HG03575 (cell line): Measurements from ENCODE around the gene CSE1L.
"Not testable (repeated sequence)": the region's sequence is repeated elsewhere in the genome, so short reads cannot be mapped to it uniquely, and the experiment has no call there.

ENCODE experiments used
- ATAC-seq: cut with Tn5 transposase; IDR thresholded peaks from one replicate; pipeline ENCODE4 v1.9.1; 2021; ENCODE audit not compliant: unreplicated experiment, insufficient number of reproducible peaks, low FRiP score; ENCODE audit errors: extremely low read depth

Gene CSE1L

DNA sequence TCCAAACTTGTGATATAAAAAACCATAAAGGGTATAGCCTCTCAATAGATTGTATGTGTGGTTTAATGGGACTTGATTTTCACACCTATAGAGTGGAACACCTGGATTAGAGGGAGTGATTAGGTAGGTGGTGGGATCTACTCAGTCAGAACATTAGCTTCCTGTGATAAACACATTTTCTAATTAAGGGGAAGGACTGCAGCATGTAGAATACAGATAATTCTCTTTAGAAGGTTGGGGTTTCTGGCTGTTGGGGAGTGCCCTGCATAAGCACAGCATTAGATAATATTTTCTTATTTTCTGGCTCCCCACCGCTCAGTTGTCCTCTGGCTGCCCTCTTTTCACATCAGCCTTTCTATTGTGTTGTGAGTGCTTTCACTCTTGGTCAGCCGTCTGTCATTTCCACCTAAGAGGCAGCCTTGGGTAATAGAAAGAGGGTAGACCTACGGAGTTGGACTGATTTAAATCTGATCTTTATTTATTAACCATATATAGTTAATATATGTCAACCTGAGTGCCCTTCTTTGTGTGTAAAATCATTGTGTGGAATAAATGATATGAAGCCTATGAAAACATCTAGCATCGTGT is 8.0 kb downstream of the CSE1L start:
- ATAC-seq: no peak

DNA sequence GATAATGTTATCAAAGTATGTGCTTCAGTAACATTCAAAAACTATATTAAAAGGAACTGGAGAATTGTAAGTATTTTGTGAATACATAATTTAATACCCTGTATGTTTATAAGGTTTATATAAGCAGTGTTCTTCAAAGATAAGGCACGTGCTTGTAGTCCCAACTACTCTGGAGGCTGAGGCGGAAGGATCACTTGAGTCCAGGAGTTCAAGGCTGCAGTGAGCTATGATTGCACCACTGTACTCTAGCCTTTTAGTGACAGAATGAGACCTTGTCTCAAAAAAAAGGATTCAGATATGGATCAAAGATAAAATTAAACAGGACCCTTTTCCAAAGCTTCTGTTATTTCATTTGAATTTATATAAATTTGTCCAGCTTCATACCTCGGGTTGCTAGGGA is 17.2 kb downstream of the CSE1L start:
- ATAC-seq: no peak

DNA sequence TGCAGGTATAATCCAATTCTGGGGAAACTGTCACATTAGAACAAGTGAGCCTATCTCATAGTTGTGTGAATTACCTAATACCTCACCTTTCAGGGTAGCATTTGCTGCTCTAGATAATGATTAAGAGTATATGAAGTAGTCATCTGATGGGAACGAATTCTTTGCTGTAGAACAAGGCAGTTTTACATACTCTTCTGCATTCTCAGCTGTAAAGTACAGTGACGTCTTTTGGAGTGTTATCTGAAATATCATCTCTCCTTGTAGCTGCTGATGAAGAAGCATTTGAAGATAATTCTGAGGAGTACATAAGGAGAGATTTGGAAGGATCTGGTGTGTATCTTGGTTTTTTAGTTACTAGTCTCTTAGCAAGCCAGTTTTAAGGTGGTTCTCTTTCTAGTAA is 28.4 kb downstream of the CSE1L start:
- no peak for ATAC-seq

DNA sequence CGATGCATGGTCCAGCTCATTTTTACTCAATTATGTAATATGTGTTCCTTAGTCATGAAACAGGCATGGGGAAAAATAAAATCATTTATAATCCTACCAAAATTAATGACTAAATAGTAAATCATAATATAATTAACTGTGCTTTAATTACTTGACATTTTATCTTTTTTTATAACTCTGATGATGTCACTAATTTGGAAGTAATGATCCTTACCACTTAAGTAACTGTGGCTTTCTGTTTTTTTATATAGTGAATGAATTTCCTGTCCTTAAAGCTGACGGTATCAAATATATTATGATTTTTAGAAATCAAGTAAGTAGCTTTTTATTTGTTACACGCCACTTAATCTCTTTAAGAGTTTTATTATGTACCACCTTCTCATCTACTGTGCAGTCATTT is 32.2 kb downstream of the CSE1L start:
- ATAC-seq: no peak

DNA sequence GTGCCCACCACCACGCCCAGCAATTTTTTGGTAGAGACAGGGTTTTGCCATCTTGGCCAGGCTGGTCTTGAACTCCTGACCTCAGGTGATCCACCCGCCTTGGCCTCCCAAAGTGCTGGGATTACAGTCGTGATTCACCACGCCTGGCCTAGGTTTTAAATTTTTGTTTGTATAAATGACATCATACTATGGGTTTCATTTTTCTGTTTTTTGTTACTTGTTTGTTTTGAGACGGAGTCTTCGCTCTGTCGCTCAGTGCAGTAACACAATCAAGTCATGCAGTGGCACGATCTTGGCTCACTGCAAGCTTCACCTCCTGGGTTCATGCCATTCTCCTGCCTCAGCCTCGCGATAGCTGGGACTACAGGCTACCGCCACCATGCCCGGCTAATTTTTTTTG is 36.2 kb downstream of the CSE1L start:
- not testable (repeated sequence) for ATAC-seq

DNA sequence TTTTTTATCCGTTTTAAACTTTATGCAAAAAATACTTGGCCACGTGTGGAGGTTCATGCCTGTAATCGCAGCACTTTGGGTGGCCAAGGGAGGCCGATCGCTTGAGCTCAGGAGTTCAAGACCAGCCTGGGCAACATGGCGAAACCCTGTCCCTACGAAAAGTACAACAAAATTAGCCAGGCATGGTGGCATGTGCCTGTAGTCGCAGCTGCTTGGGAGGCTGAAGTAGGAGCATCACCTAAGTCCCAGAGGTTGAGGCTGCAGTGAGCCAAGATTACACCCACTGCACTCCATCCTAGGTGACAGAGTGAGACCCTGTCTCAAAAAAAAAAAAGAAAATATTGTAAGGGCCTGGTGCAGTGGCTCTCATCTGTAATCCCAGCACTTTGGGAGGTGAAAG is 45.0 kb downstream of the CSE1L start:
- ATAC-seq: no peak

DNA sequence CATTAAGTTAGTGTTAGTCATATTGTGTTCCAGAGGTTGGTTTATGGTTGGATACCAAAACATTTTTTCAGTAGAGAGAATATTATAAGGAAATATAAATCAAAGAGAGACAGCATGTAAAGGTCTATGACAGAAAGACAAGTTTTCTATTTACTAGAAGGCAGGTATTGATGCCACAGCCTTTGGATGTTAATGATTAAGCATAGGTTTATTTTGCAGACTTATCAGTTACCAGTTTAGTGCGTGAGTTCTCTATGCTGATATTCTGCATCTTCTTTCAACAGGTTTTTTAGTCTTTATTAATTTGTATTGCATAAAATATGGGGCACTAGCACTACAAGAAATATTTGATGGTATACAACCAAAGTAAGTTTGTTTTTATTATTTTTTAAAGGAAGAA is 45.6 kb downstream of the CSE1L start:
- no peak for ATAC-seq

DNA sequence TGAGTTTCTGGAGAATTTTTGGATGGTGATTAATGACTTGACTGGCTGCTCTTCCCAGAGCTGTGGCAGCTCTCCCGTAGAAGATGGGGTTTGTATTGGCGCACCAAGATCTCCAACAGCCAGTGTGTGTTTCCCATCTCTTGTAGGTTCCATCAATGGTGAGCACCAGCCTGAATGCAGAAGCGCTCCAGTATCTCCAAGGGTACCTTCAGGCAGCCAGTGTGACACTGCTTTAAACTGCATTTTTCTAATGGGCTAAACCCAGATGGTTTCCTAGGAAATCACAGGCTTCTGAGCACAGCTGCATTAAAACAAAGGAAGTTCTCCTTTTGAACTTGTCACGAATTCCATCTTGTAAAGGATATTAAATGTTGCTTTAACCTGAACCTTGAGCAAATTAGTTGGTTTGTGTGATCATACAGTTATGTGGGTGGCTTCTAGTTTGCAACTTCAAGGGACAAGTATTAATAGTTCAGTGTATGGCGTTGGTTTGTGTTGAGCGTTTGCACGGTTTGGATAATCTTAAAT is 50.2 kb downstream of the CSE1L start:
- no peak for ATAC-seq

DNA sequence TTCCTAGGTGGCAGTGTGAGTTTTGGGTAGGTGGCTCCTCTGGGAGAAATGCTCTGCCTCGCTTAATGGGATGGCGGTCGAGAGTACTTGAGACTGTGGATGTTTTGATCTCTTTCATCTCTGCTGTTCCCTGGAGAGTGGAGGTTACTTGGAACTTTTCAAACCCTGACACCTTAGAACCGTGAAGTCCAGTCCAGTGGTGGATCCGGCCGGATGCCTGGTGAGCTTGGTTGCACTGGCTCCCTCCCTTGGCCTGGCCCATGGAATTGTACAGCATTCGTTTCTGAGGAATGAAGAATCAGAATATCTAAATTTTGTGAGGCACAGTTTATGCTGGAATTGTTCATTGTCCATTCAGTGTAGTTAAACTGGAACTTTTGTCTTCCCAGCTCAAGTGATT is 51.0 kb downstream of the CSE1L start:
- no peak for ATAC-seq

DNA sequence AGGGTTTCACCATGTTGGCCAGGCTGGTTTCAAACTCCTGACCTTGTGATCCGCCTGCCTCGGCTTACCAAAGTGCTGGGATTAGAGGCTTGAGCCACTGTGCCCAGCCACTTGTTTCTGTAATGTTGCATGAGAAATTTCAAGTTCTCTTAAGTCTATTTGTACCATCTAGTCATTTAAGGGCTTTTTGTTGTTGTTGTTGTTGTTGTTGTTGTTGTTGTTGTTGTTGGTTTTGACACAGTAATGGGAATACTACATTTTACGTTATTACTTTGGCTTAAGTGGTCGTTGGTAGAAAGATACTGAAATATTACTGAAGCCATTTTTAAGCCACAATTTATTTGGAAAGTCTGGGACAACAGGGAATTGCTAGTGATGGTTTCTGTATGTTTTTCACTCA is 52.0 kb downstream of the CSE1L start:
- no peak for ATAC-seq

DNA sequence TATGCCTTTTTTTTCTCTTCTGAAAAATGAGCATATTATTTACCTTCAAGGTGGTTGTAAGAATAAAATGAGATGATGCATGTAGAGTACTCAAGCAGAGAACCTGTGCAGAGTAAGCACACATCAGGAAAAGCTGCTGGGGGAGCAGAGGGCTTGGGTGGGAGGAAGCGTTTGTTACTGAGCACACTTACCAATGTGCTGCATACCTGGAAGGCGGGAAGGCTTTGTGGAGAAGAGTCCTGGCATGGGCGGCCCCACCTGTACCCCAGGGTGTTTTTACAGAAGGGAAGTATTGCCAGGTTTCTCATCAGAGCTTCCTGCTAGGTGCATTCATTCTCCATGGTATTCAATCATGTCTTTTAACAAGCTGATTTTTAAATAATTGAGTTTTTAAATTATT is 52.9 kb downstream of the CSE1L start:
- ATAC-seq: no peak

DNA sequence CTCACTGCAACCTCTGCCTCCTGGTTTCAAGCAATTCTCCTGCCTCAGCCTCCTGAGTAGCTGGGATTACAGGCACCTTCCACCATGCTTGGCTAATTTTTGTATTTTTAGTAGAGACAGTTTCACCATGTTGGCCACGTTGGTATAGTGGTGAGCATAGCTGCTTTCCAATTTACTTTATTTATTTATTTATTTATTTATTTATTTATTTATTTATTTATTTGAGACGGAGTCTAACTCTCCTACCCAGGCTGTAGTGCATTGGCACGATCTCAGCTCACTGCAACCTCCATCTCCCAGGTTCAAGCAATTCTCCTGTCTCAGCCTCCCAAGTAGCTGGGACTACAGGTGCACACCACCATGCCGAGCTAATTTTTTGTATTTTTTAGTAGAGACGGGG is 54.2 kb downstream of the CSE1L start:
- ATAC-seq: not testable (repeated sequence)

DNA sequence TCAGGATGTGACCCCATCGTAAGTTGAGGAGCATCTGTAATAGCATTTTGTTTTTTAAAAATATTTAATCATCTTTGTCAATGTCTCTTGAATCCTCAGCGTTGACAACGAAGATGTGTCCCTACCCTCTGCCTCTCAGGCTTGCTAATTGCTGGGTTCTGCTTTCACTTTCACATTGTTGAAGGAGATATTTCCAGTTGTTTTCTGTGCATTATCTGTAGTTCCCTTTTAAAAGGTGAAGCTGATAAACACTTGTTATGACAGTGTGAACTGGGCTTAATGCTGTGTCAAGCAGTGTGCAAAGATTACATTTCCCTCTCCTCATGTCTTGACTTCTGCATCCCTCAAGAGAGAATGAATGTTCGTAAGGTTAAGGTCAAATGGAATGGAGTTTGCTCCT is 54.9 kb downstream of the CSE1L start:
- ATAC-seq: no peak

DNA sequence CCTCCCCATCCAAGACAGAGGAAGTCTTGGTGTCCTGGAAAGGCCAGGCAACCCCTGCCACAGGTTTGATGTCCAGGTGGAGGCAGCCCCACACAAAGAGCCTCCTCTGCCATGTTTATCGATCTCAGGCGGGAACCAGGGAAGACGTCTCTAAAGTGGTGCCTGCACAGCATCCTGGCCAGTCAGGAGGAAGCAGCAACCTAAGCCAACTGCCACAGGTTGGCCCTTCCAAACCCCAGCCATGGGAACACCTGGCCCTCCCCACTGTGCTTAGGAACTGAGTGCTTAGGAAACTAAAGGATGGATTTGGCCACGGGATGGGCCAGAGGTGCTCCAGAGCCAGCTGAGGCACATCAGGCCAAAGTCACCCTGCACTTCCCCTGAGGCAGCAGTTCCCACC is 56.9 kb downstream of the CSE1L start:
- ATAC-seq: no peak

DNA sequence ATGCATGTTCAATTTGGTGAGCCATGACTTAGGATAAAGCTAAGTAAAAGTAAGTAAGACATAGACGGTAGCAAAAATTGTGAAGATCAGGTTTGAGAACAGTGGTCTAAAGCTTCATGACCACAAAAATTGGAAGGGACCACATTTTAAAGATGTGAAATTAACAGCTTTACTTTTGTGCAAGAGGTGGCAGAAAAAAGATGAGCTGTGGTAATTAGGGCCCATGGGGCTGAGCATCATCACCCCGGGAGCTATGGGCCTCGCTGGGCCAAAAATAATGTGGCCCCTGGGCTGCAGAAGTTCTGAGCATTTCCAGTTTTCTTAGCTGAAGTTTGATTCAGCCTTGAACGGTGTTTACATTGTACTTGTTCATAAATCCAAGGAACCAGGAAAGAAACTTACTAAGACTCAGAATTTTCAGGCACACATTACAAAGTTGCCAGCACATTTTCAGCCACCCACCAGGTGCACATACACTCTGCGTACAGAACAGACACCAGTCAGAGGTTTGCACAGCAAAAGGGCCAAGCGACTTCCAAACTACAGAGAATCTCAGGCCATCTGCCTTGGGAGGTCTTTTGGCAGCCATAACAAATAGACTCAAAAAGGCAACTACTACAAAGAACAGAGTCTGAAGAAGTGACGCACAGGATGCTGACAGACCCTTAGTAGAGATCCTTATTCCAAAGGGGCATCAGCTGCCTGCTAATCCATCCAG is 57.7 kb downstream of the CSE1L start:
- ATAC-seq: no peak

DNA sequence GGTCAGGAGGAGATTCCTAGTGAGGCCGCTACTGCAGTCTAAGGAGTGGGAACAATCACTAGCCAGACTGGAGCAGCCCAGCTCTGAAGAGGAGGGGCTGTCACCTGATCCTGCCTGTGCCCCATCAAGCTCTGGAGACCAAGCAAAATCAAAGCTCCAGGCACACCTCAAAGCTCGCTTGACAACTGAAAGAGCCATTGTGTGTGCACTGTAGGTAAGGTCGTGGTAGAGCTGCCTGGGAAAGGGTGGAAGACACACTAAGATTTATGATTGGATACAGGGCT is 58.2 kb downstream of the CSE1L start:
- no peak for ATAC-seq

DNA sequence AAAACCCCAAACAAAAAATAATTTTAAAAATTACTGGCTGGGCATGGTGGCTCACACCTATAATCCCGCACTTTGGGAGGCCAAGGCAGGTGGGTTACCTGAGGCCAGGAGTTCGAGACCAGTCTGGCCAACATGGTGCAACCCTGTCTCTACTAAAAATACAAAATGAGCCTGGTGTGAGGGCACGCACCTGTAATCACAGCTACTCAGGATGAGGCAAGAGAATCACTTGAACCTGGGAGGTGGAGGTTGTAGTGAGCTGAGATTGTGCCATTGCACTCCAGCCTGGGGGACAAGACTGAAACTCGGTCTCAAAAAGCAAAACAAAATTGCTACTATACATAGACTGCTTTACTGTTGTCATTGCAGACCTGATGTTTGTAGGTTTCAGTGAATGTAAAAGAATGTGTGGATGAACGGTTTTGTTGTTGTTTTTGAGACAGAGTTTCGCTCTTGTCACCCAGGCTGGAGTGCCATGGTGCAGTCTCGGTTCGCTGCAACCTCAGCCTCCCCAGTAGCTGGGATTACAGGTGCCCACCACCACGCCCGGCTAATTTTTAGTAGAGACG is 59.0 kb downstream of the CSE1L start:
- not testable (repeated sequence) for ATAC-seq

DNA sequence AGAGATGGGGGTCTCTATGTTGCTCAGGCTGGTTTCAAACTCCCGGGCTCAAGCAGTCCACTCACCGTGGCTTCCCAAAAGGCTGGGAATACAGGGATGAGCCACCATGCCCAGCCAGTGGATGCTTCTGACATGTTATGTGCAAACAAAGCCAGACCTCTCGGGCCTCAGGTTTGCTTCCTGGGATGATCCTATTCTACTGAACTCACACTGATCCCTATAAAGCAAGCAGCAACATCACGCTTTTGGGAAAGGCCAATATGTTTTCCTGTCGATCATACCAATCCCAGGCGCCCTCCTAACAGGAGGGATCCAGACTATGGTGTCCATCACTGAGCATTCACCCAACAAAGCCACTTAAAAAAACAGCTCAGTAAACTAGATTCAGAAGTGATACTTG is 60.2 kb downstream of the CSE1L start:
- ATAC-seq: no peak

DNA sequence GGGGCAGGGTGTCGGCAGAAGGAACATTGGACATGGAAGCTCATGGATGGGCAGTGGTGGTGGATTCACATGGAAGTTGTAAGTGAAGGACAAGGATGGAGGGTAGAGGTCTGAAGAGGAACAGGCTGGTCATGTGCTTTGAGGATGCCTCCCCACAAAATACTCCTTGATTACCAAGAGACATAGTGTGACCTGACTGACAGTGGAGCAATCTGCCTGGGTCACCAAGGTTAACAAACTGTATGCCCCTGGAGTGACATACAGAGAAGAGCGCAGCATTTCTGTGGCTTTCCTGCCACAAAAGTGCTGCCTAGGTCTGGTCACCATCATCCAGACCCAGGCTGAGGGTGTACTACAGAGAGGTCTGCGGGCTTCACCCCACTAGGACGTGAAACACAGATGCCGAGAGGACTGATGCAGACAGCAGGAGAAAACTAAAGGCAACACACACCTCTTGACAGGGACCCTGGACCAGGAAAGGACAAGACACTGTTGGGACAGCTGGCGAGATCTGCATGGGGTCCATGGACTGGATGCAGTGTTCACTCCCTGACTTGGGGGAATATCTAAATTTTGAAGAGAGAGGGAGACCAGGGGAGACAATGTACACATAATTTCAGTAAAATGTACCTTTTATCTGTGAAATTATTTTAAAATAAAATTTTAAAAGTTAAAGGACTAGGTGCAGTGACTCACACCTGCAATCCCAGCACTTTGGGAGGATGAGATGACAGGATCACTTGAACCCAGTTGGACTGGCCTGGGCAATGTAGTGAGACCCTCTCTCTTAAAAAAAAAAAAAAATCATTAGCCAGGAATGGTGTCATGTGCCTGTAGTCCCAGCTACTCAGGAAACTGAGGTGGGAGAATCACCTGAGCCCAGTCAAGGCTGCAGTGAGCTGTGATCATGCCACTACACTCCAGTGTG is 64.9 kb downstream of the CSE1L start:
- ATAC-seq: no peak
